Measurements from ENCODE around the gene NOB1.

DNA sequence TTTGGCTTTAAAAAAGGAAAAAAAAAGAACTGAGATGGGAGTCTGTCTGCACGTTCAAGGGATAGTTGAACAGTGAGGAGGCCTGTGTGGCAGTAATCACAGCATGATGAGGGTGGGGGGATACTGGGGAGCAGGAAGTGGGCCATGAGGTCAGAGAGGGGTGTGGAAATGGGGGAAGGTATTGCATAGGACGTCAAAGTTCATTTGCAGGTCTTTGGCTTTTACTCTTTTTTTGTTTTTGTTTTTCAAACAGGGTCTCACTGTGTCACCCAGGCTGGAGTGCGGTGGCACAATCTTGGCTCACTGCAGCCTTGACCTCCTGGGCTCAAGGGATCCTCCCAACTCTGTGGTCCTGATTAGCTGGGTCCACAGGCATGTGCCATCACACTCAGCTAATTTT, 26.4 kb upstream of the NOB1 start:
- no peak for TF ChIP-seq EZH2 (IDR thresholded peaks at IDR 0.05; ENCODE audit: borderline replicate concordance, low read length)
- TF ChIP-seq, protein P1, sequence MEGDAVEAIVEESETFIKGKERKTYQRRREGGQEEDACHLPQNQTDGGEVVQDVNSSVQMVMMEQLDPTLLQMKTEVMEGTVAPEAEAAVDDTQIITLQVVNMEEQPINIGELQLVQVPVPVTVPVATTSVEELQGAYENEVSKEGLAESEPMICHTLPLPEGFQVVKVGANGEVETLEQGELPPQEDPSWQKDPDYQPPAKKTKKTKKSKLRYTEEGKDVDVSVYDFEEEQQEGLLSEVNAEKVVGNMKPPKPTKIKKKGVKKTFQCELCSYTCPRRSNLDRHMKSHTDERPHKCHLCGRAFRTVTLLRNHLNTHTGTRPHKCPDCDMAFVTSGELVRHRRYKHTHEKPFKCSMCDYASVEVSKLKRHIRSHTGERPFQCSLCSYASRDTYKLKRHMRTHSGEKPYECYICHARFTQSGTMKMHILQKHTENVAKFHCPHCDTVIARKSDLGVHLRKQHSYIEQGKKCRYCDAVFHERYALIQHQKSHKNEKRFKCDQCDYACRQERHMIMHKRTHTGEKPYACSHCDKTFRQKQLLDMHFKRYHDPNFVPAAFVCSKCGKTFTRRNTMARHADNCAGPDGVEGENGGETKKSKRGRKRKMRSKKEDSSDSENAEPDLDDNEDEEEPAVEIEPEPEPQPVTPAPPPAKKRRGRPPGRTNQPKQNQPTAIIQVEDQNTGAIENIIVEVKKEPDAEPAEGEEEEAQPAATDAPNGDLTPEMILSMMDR (IDR thresholded peaks at IDR 0.05; ENCODE audit: low read length) = no peak

All from OCI-LY1 (cell line).